ENCODE measurements around the gene EZH2. TPM values are rescaled to one million over a fixed set of nuclear protein-coding genes. Genes with fewer than 3 reads are reported as not detected.

EZH2 gene
- total and polyA plus RNA-seq, 7 donors, result 0.71 to 14.6 (median 1.9) TPM

- 57 to 89% methylated on average over 2 of the region's 2 CpGs for WGBS, 2 donors
- TF ChIP-seq POLR2A (IDR thresholded peaks at IDR 0.05) (no peak), EP300 (IDR thresholded peaks at IDR 0.05) (no peak), POLR2AphosphoS5 (IDR thresholded peaks at IDR 0.05) (no peak), CTCF (IDR thresholded peaks at IDR 0.05) (no peak)
- H3K27ac ChIP-seq, result no peak overlapping the region
- H3K4me1 ChIP-seq, result no peaks in the 10 kb centered on the region
- no peaks in the 10 kb centered on the region for H3K9me3 ChIP-seq
- no peaks in the 10 kb centered on the region for H3K36me3 ChIP-seq
- intact Hi-C loops (cut with DNase I), result no loop called here
- no peaks in the 10 kb centered on the region for H3K27me3 ChIP-seq
- H3K4me3 ChIP-seq, result no peak overlapping the region
- no peak for DNase-seq
Observed at GRCh38 chr7:148838905-148839304, 45.2 kb downstream of the EZH2 start.

GRCh38 chr7:148835854-148836253, 48.2 kb downstream of the EZH2 start:
- Histone ChIP-seq H3K36me3 (no peaks in the 10 kb centered on the region), H3K27ac (no peak overlapping the region), H3K9me3 (no peaks in the 10 kb centered on the region), H3K27me3 (no peaks in the 10 kb centered on the region), H3K4me1 (no peaks in the 10 kb centered on the region), H3K4me3 (no peak overlapping the region)
- DNase-seq, result no peak
- intact Hi-C loops (cut with DNase I), result no loop called here
- WGBS, 2 donors, result 96% methylated on average over 4 of the region's 4 CpGs
- no peak for TF ChIP-seq POLR2A (IDR thresholded peaks at IDR 0.05)
- no peak for TF ChIP-seq POLR2AphosphoS5 (IDR thresholded peaks at IDR 0.05)
- TF ChIP-seq CTCF (IDR thresholded peaks at IDR 0.05), result no peak
- no peak for TF ChIP-seq EP300 (IDR thresholded peaks at IDR 0.05)

GRCh38 chr7:148834605-148835004, 49.5 kb downstream of the EZH2 start:
- H3K27me3 ChIP-seq, result no peaks in the 10 kb centered on the region
- TF ChIP-seq CTCF (IDR thresholded peaks at IDR 0.05) (no peak), EP300 (IDR thresholded peaks at IDR 0.05) (no peak), POLR2A (IDR thresholded peaks at IDR 0.05) (no peak), POLR2AphosphoS5 (IDR thresholded peaks at IDR 0.05) (no peak)
- H3K27ac ChIP-seq, result no peak overlapping the region
- H3K4me3 ChIP-seq, result no peak overlapping the region
- no peaks in the 10 kb centered on the region for H3K4me1 ChIP-seq
- H3K9me3 ChIP-seq, result no peaks in the 10 kb centered on the region
- no peak for DNase-seq
- WGBS, 2 donors, result 93 to 95% methylated on average over 2 of the region's 2 CpGs
- H3K36me3 ChIP-seq, result no peaks in the 10 kb centered on the region
- intact Hi-C loops (cut with DNase I), result no loop called here

DNA sequence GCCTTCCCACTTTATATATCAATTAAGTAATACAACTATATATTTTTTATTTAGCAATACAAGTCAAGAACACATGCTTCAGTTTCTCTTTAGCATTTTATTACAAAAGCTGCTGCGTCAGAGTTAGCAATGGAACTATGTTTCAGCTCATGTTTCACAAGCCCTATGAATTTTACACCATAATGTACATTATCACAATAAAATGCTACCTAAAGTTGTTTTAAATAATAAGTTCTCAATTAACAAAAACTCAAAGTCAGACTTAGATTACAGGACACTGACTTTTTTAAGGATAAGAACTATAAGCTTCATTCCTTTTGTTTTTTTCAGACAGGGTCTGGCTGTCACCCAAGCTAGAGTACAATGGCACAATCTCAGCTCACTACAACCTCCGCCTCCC, 52.3 kb downstream of the EZH2 start:
- no peak for DNase-seq
- Histone ChIP-seq H3K4me3 (no peak overlapping the region), H3K27me3 (no peaks in the 10 kb centered on the region), H3K4me1 (no peaks in the 10 kb centered on the region), H3K27ac (no peak overlapping the region), H3K36me3 (no peaks in the 10 kb centered on the region), H3K9me3 (no peaks in the 10 kb centered on the region)
- WGBS, 2 donors, result 96 to 97% methylated on average over 2 of the region's 2 CpGs
- no peak for TF ChIP-seq POLR2A (IDR thresholded peaks at IDR 0.05)
- intact Hi-C loops (cut with DNase I), result no loop called here

DNA sequence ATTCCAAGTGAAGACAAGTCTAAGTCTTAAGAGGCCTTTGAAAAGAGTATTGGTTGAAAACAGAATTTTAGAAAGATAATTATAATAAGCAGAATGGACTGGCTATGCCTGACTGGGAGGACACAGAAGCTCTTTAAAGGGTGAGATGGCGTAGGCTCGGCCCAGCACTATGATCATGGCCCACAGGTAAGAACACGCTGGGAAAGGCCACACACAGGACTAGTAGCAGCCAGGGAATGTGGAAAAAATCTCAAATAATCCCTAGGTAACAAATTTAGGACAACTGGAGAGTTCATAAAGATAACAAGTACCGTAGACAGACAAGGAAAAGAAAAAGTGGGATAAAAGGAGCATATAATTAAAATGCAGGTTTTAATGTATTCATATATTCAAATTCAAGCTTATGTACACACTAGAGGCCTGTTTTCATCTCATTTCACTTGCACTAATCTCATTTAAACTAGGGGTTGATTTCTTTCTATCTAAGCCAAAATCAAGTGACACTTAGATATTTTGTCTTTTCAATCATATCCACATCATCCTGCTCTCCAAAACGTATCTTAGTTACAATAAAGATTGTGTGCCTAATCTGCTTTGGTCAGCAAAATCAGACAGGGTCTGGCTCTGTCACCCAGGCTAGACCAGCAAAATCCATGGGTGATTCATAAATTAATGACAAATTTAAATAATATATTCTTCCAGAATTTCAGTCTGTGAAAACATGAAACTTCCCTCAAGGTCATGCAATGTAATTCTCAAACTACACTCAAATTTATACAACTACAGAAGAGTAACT, 53.0 kb downstream of the EZH2 start:
- no peaks in the 10 kb centered on the region for H3K36me3 ChIP-seq
- 94 to 95% methylated on average over 5 of the region's 5 CpGs for WGBS, 2 donors
- no peak for DNase-seq
- H3K4me1 ChIP-seq, result no peaks in the 10 kb centered on the region
- H3K4me3 ChIP-seq, result no peak overlapping the region
- intact Hi-C loops (cut with DNase I), result no loop called here
- no peak overlapping the region for H3K27ac ChIP-seq
- H3K27me3 ChIP-seq, result no peaks in the 10 kb centered on the region
- TF ChIP-seq CTCF (IDR thresholded peaks at IDR 0.05) (no peak), EP300 (IDR thresholded peaks at IDR 0.05) (no peak), POLR2AphosphoS5 (IDR thresholded peaks at IDR 0.05) (no peak), POLR2A (IDR thresholded peaks at IDR 0.05) (no peak)
- no peaks in the 10 kb centered on the region for H3K9me3 ChIP-seq

Data from sigmoid colon (tissue), 7 donors.